Measurements from ENCODE around the gene RNASE4. TPM values are rescaled to one million over a fixed set of nuclear protein-coding genes. Genes with fewer than 3 reads are reported as not detected.

The RNASE4 gene
- total RNA-seq, 1 donor from 2014 or later = 6.3 TPM

GRCh38 chr14:20706657-20707355 lies 22.4 kb downstream of the RNASE4 start:
- H3K4me1 ChIP-seq (ENCODE audit: insufficient read depth, low read length) = no peaks in the 10 kb centered on the region
- H3K27me3 Mint-ChIP-seq (ENCODE audit: low read depth, unreplicated experiment) = no peaks in the 10 kb centered on the region
- no peak for TF ChIP-seq CTCF (IDR thresholded peaks at IDR 0.05; ENCODE audit: insufficient read depth, low read depth, low read length)
- TF ChIP-seq EZH2 (IDR thresholded peaks at IDR 0.05; ENCODE audit: insufficient read depth, low read length) = no peak
- no peaks in the 10 kb centered on the region for H3K27me3 ChIP-seq (ENCODE audit: insufficient read depth, low read length)
- no peak overlapping the region for H3K4me2 ChIP-seq (ENCODE audit: low read length)
- no peaks in the 10 kb centered on the region for H3K9me3 ChIP-seq (ENCODE audit: insufficient read depth, low read depth, low read length)
- DNase-seq (ENCODE audit: low read depth) (no peak), FAIRE-seq (no peak)
- no peak overlapping the region for H3K4me3 Mint-ChIP-seq (ENCODE audit: unreplicated experiment)
- no peak overlapping the region for H3K27ac Mint-ChIP-seq (ENCODE audit: unreplicated experiment)
- no peaks in the 10 kb centered on the region for H3K36me3 Mint-ChIP-seq (ENCODE audit: low read depth, unreplicated experiment)
- no peaks in the 10 kb centered on the region for H3K9me3 Mint-ChIP-seq (ENCODE audit: unreplicated experiment)
- H3K4me1 Mint-ChIP-seq (ENCODE audit: low read depth, unreplicated experiment) = no peaks in the 10 kb centered on the region
- no peaks in the 10 kb centered on the region for H3K36me3 ChIP-seq (ENCODE audit: insufficient read depth, low read length)
- H2AFZ ChIP-seq (ENCODE audit: low read depth, low read length) = no peak overlapping the region
- no peak overlapping the region for H3K4me3 ChIP-seq (ENCODE audit: insufficient read depth, low read depth, low read length)
- no peak overlapping the region for H3K27ac ChIP-seq (ENCODE audit: low read depth, low read length)
- H3K79me2 ChIP-seq (ENCODE audit: insufficient read depth, low read length) = no peaks in the 10 kb centered on the region
- H4K20me1 ChIP-seq (ENCODE audit: insufficient read depth, low read length) = no peaks in the 10 kb centered on the region
- no peak overlapping the region for H3K9ac ChIP-seq (ENCODE audit: low read length)

GRCh38 chr14:20707622-20708021 lies 23.3 kb downstream of the RNASE4 start:
- Mint-ChIP-seq H3K4me1 (ENCODE audit: low read depth, unreplicated experiment) (no peaks in the 10 kb centered on the region), H3K27me3 (ENCODE audit: low read depth, unreplicated experiment) (no peaks in the 10 kb centered on the region), H3K9me3 (ENCODE audit: unreplicated experiment) (no peaks in the 10 kb centered on the region), H3K36me3 (ENCODE audit: low read depth, unreplicated experiment) (no peaks in the 10 kb centered on the region), H3K4me3 (ENCODE audit: unreplicated experiment) (no peak overlapping the region), H3K27ac (ENCODE audit: unreplicated experiment) (no peak overlapping the region)
- no peaks in the 10 kb centered on the region for H3K36me3 ChIP-seq (ENCODE audit: insufficient read depth, low read length)
- no peaks in the 10 kb centered on the region for H4K20me1 ChIP-seq (ENCODE audit: insufficient read depth, low read length)
- FAIRE-seq = no peak
- no peak overlapping the region for H3K4me3 ChIP-seq (ENCODE audit: insufficient read depth, low read depth, low read length)
- H3K27ac ChIP-seq (ENCODE audit: low read depth, low read length) = no peak overlapping the region
- no peaks in the 10 kb centered on the region for H3K79me2 ChIP-seq (ENCODE audit: insufficient read depth, low read length)
- H3K4me2 ChIP-seq (ENCODE audit: low read length) = no peak overlapping the region
- H3K27me3 ChIP-seq (ENCODE audit: insufficient read depth, low read length) = no peaks in the 10 kb centered on the region
- H3K9me3 ChIP-seq (ENCODE audit: insufficient read depth, low read depth, low read length) = no peaks in the 10 kb centered on the region
- no peaks in the 10 kb centered on the region for H3K4me1 ChIP-seq (ENCODE audit: insufficient read depth, low read length)
- no peak overlapping the region for H3K9ac ChIP-seq (ENCODE audit: low read length)
- TF ChIP-seq CTCF (IDR thresholded peaks at IDR 0.05; ENCODE audit: insufficient read depth, low read depth, low read length) = no peak
- no peak for TF ChIP-seq EZH2 (IDR thresholded peaks at IDR 0.05; ENCODE audit: insufficient read depth, low read length)
- peak; percentile 36 for DNase-seq (ENCODE audit: low read depth)
- no peak overlapping the region for H2AFZ ChIP-seq (ENCODE audit: low read depth, low read length)

- DNase-seq (ENCODE audit: low read depth) (no peak), FAIRE-seq (no peak)
- Mint-ChIP-seq H3K36me3 (ENCODE audit: low read depth, unreplicated experiment) (peaks cover 2% of the 10 kb centered on the region), H3K27me3 (ENCODE audit: low read depth, unreplicated experiment) (no peaks in the 10 kb centered on the region), H3K9me3 (ENCODE audit: unreplicated experiment) (peaks cover 5% of the 10 kb centered on the region), H3K4me1 (ENCODE audit: low read depth, unreplicated experiment) (peaks cover 11% of the 10 kb centered on the region), H3K4me3 (ENCODE audit: unreplicated experiment) (no peak overlapping the region), H3K27ac (ENCODE audit: unreplicated experiment) (no peak overlapping the region)
- TF ChIP-seq CTCF (IDR thresholded peaks at IDR 0.05; ENCODE audit: insufficient read depth, low read depth, low read length) = no peak
- no peak for TF ChIP-seq EZH2 (IDR thresholded peaks at IDR 0.05; ENCODE audit: insufficient read depth, low read length)
- Histone ChIP-seq H3K9me3 (ENCODE audit: insufficient read depth, low read depth, low read length) (no peaks in the 10 kb centered on the region), H3K36me3 (ENCODE audit: insufficient read depth, low read length) (no peaks in the 10 kb centered on the region), H3K27ac (ENCODE audit: low read depth, low read length) (no peak overlapping the region), H3K4me2 (ENCODE audit: low read length) (no peak overlapping the region), H3K4me1 (ENCODE audit: insufficient read depth, low read length) (no peaks in the 10 kb centered on the region), H3K27me3 (ENCODE audit: insufficient read depth, low read length) (no peaks in the 10 kb centered on the region), H3K79me2 (ENCODE audit: insufficient read depth, low read length) (no peaks in the 10 kb centered on the region), H3K9ac (ENCODE audit: low read length) (no peak overlapping the region), H3K4me3 (ENCODE audit: insufficient read depth, low read depth, low read length) (no peak overlapping the region), H4K20me1 (ENCODE audit: insufficient read depth, low read length) (no peaks in the 10 kb centered on the region), H2AFZ (ENCODE audit: low read depth, low read length) (no peak overlapping the region)
These were observed 26.9 kb downstream of the RNASE4 start for GRCh38 chr14:20711261-20711660.

All from astrocyte (in vitro differentiated cells and primary cell).